Measurements from ENCODE around the gene AFF3.

Gene AFF3

GRCh38 chr2:100029460-100029859 is 112.9 kb downstream of the AFF3 start:
- no peaks in the 10 kb centered on the region for H3K9me2 ChIP-seq (replicated peaks; ENCODE audit: insufficient read depth, low read length)
- H3K79me2 ChIP-seq (ENCODE audit: low read length), result no peaks in the 10 kb centered on the region
- H3F3A ChIP-seq (ENCODE audit: insufficient read depth, low read length), result no peaks in the 10 kb centered on the region
- no peaks in the 10 kb centered on the region for H3K36me3 ChIP-seq (replicated peaks; ENCODE audit: insufficient read depth, low read length)
- H3K4me3 ChIP-seq (ENCODE audit: low read length), result no peak overlapping the region
- no peaks in the 10 kb centered on the region for H3K4me1 ChIP-seq (ENCODE audit: low read length)
- TF ChIP-seq, protein P1, sequence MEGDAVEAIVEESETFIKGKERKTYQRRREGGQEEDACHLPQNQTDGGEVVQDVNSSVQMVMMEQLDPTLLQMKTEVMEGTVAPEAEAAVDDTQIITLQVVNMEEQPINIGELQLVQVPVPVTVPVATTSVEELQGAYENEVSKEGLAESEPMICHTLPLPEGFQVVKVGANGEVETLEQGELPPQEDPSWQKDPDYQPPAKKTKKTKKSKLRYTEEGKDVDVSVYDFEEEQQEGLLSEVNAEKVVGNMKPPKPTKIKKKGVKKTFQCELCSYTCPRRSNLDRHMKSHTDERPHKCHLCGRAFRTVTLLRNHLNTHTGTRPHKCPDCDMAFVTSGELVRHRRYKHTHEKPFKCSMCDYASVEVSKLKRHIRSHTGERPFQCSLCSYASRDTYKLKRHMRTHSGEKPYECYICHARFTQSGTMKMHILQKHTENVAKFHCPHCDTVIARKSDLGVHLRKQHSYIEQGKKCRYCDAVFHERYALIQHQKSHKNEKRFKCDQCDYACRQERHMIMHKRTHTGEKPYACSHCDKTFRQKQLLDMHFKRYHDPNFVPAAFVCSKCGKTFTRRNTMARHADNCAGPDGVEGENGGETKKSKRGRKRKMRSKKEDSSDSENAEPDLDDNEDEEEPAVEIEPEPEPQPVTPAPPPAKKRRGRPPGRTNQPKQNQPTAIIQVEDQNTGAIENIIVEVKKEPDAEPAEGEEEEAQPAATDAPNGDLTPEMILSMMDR (IDR thresholded peaks at IDR 0.05; ENCODE audit: low read length), result no peak
- no peak for TF ChIP-seq EZH2 (optimal IDR thresholded peaks at IDR 0.05; ENCODE audit: low read depth, low read length)
- no peak for TF ChIP-seq EZH2phosphoT487 (IDR thresholded peaks at IDR 0.05; ENCODE audit: low read length)
- DNase-seq, result no peak
- H3K27me3 ChIP-seq (replicated peaks; ENCODE audit: insufficient read depth, low read length), result no peaks in the 10 kb centered on the region
- no peak overlapping the region for H3K4me2 ChIP-seq (ENCODE audit: low read depth, low read length)
- no peaks in the 10 kb centered on the region for H3K9me3 ChIP-seq (replicated peaks; ENCODE audit: insufficient read depth, low read length)
- no peak overlapping the region for H2AFZ ChIP-seq (ENCODE audit: low read length)
- H3K27ac ChIP-seq (ENCODE audit: low read length), result no peak overlapping the region
- H4K20me1 ChIP-seq (ENCODE audit: insufficient read depth, low read length), result no peaks in the 10 kb centered on the region
- H3K9ac ChIP-seq (ENCODE audit: low read length), result no peak overlapping the region

GRCh38 chr2:100021791-100022340 is 120.5 kb downstream of the AFF3 start:
- H4K20me1 ChIP-seq (ENCODE audit: insufficient read depth, low read length), result no peaks in the 10 kb centered on the region
- H3K9me3 ChIP-seq (replicated peaks; ENCODE audit: insufficient read depth, low read length), result no peaks in the 10 kb centered on the region
- H3K27me3 ChIP-seq (replicated peaks; ENCODE audit: insufficient read depth, low read length), result no peaks in the 10 kb centered on the region
- H3K79me2 ChIP-seq (ENCODE audit: low read length), result no peaks in the 10 kb centered on the region
- no peak overlapping the region for H3K4me2 ChIP-seq (ENCODE audit: low read depth, low read length)
- no peak overlapping the region for H3K27ac ChIP-seq (ENCODE audit: low read length)
- no peaks in the 10 kb centered on the region for H3K36me3 ChIP-seq (replicated peaks; ENCODE audit: insufficient read depth, low read length)
- no peaks in the 10 kb centered on the region for H3K9me2 ChIP-seq (replicated peaks; ENCODE audit: insufficient read depth, low read length)
- no peaks in the 10 kb centered on the region for H3F3A ChIP-seq (ENCODE audit: insufficient read depth, low read length)
- H3K4me1 ChIP-seq (ENCODE audit: low read length), result no peaks in the 10 kb centered on the region
- no peak for DNase-seq
- no peak overlapping the region for H3K9ac ChIP-seq (ENCODE audit: low read length)
- TF ChIP-seq EZH2 (optimal IDR thresholded peaks at IDR 0.05; ENCODE audit: low read depth, low read length) (no peak), EZH2phosphoT487 (IDR thresholded peaks at IDR 0.05; ENCODE audit: low read length) (no peak)
- H3K4me3 ChIP-seq (ENCODE audit: low read length), result no peak overlapping the region
- H2AFZ ChIP-seq (ENCODE audit: low read length), result no peak overlapping the region

GRCh38 chr2:100019499-100019898 is 122.9 kb downstream of the AFF3 start:
- H3K4me1 ChIP-seq (ENCODE audit: low read length), result no peaks in the 10 kb centered on the region
- no peak for DNase-seq
- H3K27ac ChIP-seq (ENCODE audit: low read length), result no peak overlapping the region
- H3K9ac ChIP-seq (ENCODE audit: low read length), result no peak overlapping the region
- no peaks in the 10 kb centered on the region for H3F3A ChIP-seq (ENCODE audit: insufficient read depth, low read length)
- H3K9me3 ChIP-seq (replicated peaks; ENCODE audit: insufficient read depth, low read length), result no peaks in the 10 kb centered on the region
- H4K20me1 ChIP-seq (ENCODE audit: insufficient read depth, low read length), result no peaks in the 10 kb centered on the region
- H3K4me2 ChIP-seq (ENCODE audit: low read depth, low read length), result no peak overlapping the region
- no peaks in the 10 kb centered on the region for H3K79me2 ChIP-seq (ENCODE audit: low read length)
- no peaks in the 10 kb centered on the region for H3K36me3 ChIP-seq (replicated peaks; ENCODE audit: insufficient read depth, low read length)
- no peaks in the 10 kb centered on the region for H3K27me3 ChIP-seq (replicated peaks; ENCODE audit: insufficient read depth, low read length)
- no peak overlapping the region for H2AFZ ChIP-seq (ENCODE audit: low read length)
- no peaks in the 10 kb centered on the region for H3K9me2 ChIP-seq (replicated peaks; ENCODE audit: insufficient read depth, low read length)
- no peak overlapping the region for H3K4me3 ChIP-seq (ENCODE audit: low read length)
- TF ChIP-seq EZH2 (optimal IDR thresholded peaks at IDR 0.05; ENCODE audit: low read depth, low read length) (no peak), EZH2phosphoT487 (IDR thresholded peaks at IDR 0.05; ENCODE audit: low read length) (no peak)
- TF ChIP-seq, protein P1 (IDR thresholded peaks at IDR 0.05; ENCODE audit: low read length), result no peak

DNA sequence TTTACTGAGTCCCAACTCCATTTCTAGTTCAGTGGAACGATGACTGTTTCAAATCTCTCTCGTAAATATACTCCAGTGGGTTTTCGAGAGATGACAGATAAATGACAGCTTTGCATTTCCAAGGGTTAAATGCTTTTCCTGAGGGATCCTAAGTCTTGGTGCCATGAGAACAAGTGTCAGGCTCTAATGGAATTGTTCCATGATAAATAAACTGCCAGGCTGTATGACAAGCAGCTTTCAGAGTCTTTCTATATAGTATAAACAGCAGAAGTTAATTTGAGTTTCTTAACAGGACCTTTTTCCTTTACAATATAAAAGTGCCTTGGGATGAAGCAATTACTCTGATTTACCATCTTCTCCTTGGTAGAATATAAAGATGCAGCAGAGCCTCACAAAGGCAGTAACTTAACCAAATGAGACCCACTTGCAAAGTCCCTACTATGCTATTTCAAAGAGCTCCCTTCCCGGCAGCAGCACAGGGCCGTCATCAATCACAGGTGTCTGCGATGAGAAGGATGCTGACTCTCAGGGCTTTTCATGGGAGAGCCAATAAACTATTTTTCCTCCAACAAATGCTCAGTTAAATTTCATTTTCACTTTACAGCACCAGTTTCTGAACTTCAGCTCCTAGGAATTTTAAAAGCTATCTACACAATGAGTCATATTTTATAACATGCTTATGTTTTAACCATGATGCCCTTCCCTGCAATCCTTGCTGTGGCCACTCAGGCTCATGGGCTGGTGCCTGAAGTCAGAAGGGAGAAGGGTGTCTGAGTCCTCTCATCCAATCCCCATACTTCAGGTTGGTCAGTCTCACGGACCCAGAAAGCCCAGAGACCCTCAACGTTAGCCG is 123.8 kb downstream of the AFF3 start:
- Histone ChIP-seq H3K4me1 (ENCODE audit: low read length) (no peaks in the 10 kb centered on the region), H3K4me3 (ENCODE audit: low read length) (no peak overlapping the region), H3K27me3 (replicated peaks; ENCODE audit: insufficient read depth, low read length) (no peaks in the 10 kb centered on the region), H3F3A (ENCODE audit: insufficient read depth, low read length) (no peaks in the 10 kb centered on the region), H3K9me2 (replicated peaks; ENCODE audit: insufficient read depth, low read length) (no peaks in the 10 kb centered on the region), H3K4me2 (ENCODE audit: low read depth, low read length) (no peak overlapping the region), H3K79me2 (ENCODE audit: low read length) (no peaks in the 10 kb centered on the region), H3K9me3 (replicated peaks; ENCODE audit: insufficient read depth, low read length) (no peaks in the 10 kb centered on the region), H3K36me3 (replicated peaks; ENCODE audit: insufficient read depth, low read length) (no peaks in the 10 kb centered on the region), H3K9ac (ENCODE audit: low read length) (no peak overlapping the region), H2AFZ (ENCODE audit: low read length) (no peak overlapping the region), H3K27ac (ENCODE audit: low read length) (no peak overlapping the region), H4K20me1 (ENCODE audit: insufficient read depth, low read length) (no peaks in the 10 kb centered on the region)
- TF ChIP-seq EZH2 (optimal IDR thresholded peaks at IDR 0.05; ENCODE audit: low read depth, low read length), result no peak
- TF ChIP-seq, protein P1 (IDR thresholded peaks at IDR 0.05; ENCODE audit: low read length), result no peak
- TF ChIP-seq EZH2phosphoT487 (IDR thresholded peaks at IDR 0.05; ENCODE audit: low read length), result no peak
- DNase-seq, result no peak
